NCI-H2227 (cell line): ENCODE measurements around the gene PECR.

Source experiments
- DNase-seq: peaks from one replicate; lab custom pipeline; 2025; ENCODE audit not compliant: unreplicated experiment; lab: John Stamatoyannopoulos, UW

Gene PECR

GRCh38 chr2:216072473-216072872, 9.1 kb downstream of the PECR start:
- no peak for DNase-seq

GRCh38 chr2:216071111-216071851, 10.3 kb downstream of the PECR start:
- DNase-seq, result no peak

- no peak for DNase-seq
These were observed 11.4 kb downstream of the PECR start for GRCh38 chr2:216070195-216070594.

GRCh38 chr2:216069028-216069427, 12.6 kb downstream of the PECR start:
- no peak for DNase-seq

GRCh38 chr2:216066230-216066629, 15.4 kb downstream of the PECR start:
- DNase-seq, result no peak

- DNase-seq, result no peak
These were observed 16.9 kb downstream of the PECR start for GRCh38 chr2:216064665-216065064.

GRCh38 chr2:216064014-216064630, 17.5 kb downstream of the PECR start:
- DNase-seq, result no peak

GRCh38 chr2:216059233-216059834, 22.3 kb downstream of the PECR start:
- DNase-seq, result no peak

- DNase-seq, result no peak
These were observed 23.9 kb downstream of the PECR start for GRCh38 chr2:216057688-216058193.

GRCh38 chr2:216056739-216057138, 24.9 kb downstream of the PECR start:
- no peak for DNase-seq

GRCh38 chr2:216055680-216056079, 25.9 kb downstream of the PECR start:
- DNase-seq, result no peak

GRCh38 chr2:216052420-216052819, 29.2 kb downstream of the PECR start:
- DNase-seq, result no peak

GRCh38 chr2:216051350-216051749, 30.3 kb downstream of the PECR start:
- DNase-seq, result no peak

- DNase-seq, result no peak
These were observed 32.2 kb downstream of the PECR start for GRCh38 chr2:216049452-216049851.

GRCh38 chr2:216047397-216047796, 34.2 kb downstream of the PECR start:
- no peak for DNase-seq

- no peak for DNase-seq
These were observed 36.6 kb downstream of the PECR start for GRCh38 chr2:216044883-216045486.

- no peak for DNase-seq
These were observed 37.7 kb downstream of the PECR start for GRCh38 chr2:216043949-216044348.

GRCh38 chr2:216041438-216041837, 40.2 kb downstream of the PECR start:
- DNase-seq, result no peak

- no peak for DNase-seq
These were observed 41.7 kb downstream of the PECR start for GRCh38 chr2:216039918-216040317.

GRCh38 chr2:216034065-216034464, 47.5 kb downstream of the PECR start:
- DNase-seq, result peak; percentile 85

- no peak for DNase-seq
These were observed 48.2 kb downstream of the PECR start for GRCh38 chr2:216033403-216033802.
